Measurements from ENCODE around the gene SMIM22. TPM values are rescaled to one million over a fixed set of nuclear protein-coding genes. Genes with fewer than 3 reads are reported as not detected.

SMIM22 gene
- total RNA-seq, 1 donor from 2014 or later = not detected

- no peaks in the 10 kb centered on the region for H3K27me3 Mint-ChIP-seq (ENCODE audit: low read depth, unreplicated experiment)
- no peak for DNase-seq (ENCODE audit: low read depth)
- Histone ChIP-seq H3K79me2 (ENCODE audit: insufficient read depth, low read length) (peaks cover 38% of the 10 kb centered on the region), H3K27ac (ENCODE audit: low read depth, low read length) (no peak overlapping the region), H3K9me3 (ENCODE audit: insufficient read depth, low read depth, low read length) (no peaks in the 10 kb centered on the region), H3K4me3 (ENCODE audit: insufficient read depth, low read depth, low read length) (no peak overlapping the region), H3K36me3 (ENCODE audit: insufficient read depth, low read length) (peaks cover 53% of the 10 kb centered on the region), H3K27me3 (ENCODE audit: insufficient read depth, low read length) (no peaks in the 10 kb centered on the region), H3K4me1 (ENCODE audit: insufficient read depth, low read length) (peaks cover 7% of the 10 kb centered on the region), H3K9ac (ENCODE audit: low read length) (no peak overlapping the region), H2AFZ (ENCODE audit: low read depth, low read length) (no peak overlapping the region), H4K20me1 (ENCODE audit: insufficient read depth, low read length) (peaks cover 64% of the 10 kb centered on the region), H3K4me2 (ENCODE audit: low read length) (no peak overlapping the region)
- TF ChIP-seq EZH2 (IDR thresholded peaks at IDR 0.05; ENCODE audit: insufficient read depth, low read length) (no peak), CTCF (IDR thresholded peaks at IDR 0.05; ENCODE audit: insufficient read depth, low read depth, low read length) (no peak)
- no peak overlapping the region for H3K4me3 Mint-ChIP-seq (ENCODE audit: unreplicated experiment)
- no peak for FAIRE-seq
- no peaks in the 10 kb centered on the region for H3K9me3 Mint-ChIP-seq (ENCODE audit: unreplicated experiment)
- H3K27ac Mint-ChIP-seq (ENCODE audit: unreplicated experiment) = no peak overlapping the region
- peaks cover 9% of the 10 kb centered on the region for H3K4me1 Mint-ChIP-seq (ENCODE audit: low read depth, unreplicated experiment)
- peaks cover 8% of the 10 kb centered on the region for H3K36me3 Mint-ChIP-seq (ENCODE audit: low read depth, unreplicated experiment)
Observed at GRCh38 chr16:4840984-4841383, 45.8 kb downstream of the SMIM22 start.

Other genes starting within 250 kb of the SMIM22 start
- 0.20 and 0.38 TPM in 2 replicates for gene C16orf96, start 239.0 kb upstream of the SMIM22 start, total RNA-seq
- gene UBALD1, start 180.5 kb upstream of the SMIM22 start, total RNA-seq = 49.8 and 53.0 TPM in 2 replicates
- 89.0 and 91.5 TPM in 2 replicates for gene MGRN1, start 170.5 kb upstream of the SMIM22 start, total RNA-seq
- 42.2 and 43.6 TPM in 2 replicates for gene NUDT16L1, start 101.8 kb upstream of the SMIM22 start, total RNA-seq
- 23.7 and 27.2 TPM in 2 replicates for gene ANKS3, start 61.1 kb upstream of the SMIM22 start, total RNA-seq
- 2.7 and 2.9 TPM in 2 replicates for gene DNAAF8, start 60.8 kb upstream of the SMIM22 start, total RNA-seq
- 12.2 and 14.6 TPM in 2 replicates for gene ZNF500, start 28.2 kb upstream of the SMIM22 start, total RNA-seq
- 4.4 and 5.9 TPM in 2 replicates for gene SEPTIN12, start 7.0 kb upstream of the SMIM22 start, total RNA-seq
- 33.6 and 38.0 TPM in 2 replicates for gene ROGDI, start 7.3 kb downstream of the SMIM22 start, total RNA-seq
- 69.9 and 77.8 TPM in 2 replicates for gene GLYR1, start 51.9 kb downstream of the SMIM22 start, total RNA-seq
- gene UBN1, start 52.1 kb downstream of the SMIM22 start, total RNA-seq = 42.9 and 45.3 TPM in 2 replicates
- gene PPL, start 141.8 kb downstream of the SMIM22 start, total RNA-seq = 5.8 and 12.3 TPM in 2 replicates
- 0.12 and 0.32 TPM in 2 replicates for gene SEC14L5, start 163.0 kb downstream of the SMIM22 start, total RNA-seq
- 16.1 and 17.4 TPM in 2 replicates for gene NAGPA, start 238.6 kb downstream of the SMIM22 start, total RNA-seq